ENCODE data around the gene SLC9C2. TPM values are rescaled to one million over a fixed set of nuclear protein-coding genes. Genes with fewer than 3 reads are reported as not detected.
"Not testable (repeated sequence)": the region's sequence is repeated elsewhere in the genome, so short reads cannot be mapped to it uniquely, and the experiment has no call there.

Gene SLC9C2
- total and polyA plus RNA-seq, 9 donors = 0.07 to 5.3 (median 0.65) TPM

- no peak for DNase-seq
- WGBS, 3 donors = 93 to 97% (median 93%) methylated on average over 2 of the region's 2 CpGs
- intact Hi-C loops (cut with DNase I) = no loop called here
- H3K4me1 ChIP-seq (ENCODE audit: insufficient read depth) = no peaks in the 10 kb centered on the region
- TF ChIP-seq EP300 (IDR thresholded peaks at IDR 0.05) = no peak
- no peak for TF ChIP-seq POLR2A (IDR thresholded peaks at IDR 0.05)
- TF ChIP-seq CTCF (IDR thresholded peaks at IDR 0.05) = no peak
- no peaks in the 10 kb centered on the region for H3K9me3 ChIP-seq
- no peak overlapping the region for H3K27ac ChIP-seq
- no peaks in the 10 kb centered on the region for H3K36me3 ChIP-seq
- H3K4me3 ChIP-seq = no peak overlapping the region
- no peaks in the 10 kb centered on the region for H3K27me3 ChIP-seq
Observed at GRCh38 chr1:173496757-173497320, 106.0 kb downstream of the SLC9C2 start.

GRCh38 chr1:173495609-173496267 lies 107.1 kb downstream of the SLC9C2 start:
- Histone ChIP-seq H3K4me3 (no peak overlapping the region), H3K27me3 (no peaks in the 10 kb centered on the region), H3K27ac (no peak overlapping the region), H3K4me1 (ENCODE audit: insufficient read depth) (no peaks in the 10 kb centered on the region), H3K36me3 (no peaks in the 10 kb centered on the region), H3K9me3 (no peaks in the 10 kb centered on the region)
- 87 to 91% (median 88%) methylated on average over 8 of the region's 8 CpGs for WGBS, 3 donors
- no peak for DNase-seq
- no peak for TF ChIP-seq CTCF (IDR thresholded peaks at IDR 0.05)
- TF ChIP-seq POLR2A (IDR thresholded peaks at IDR 0.05) = no peak
- no peak for TF ChIP-seq EP300 (IDR thresholded peaks at IDR 0.05)
- intact Hi-C loops (cut with DNase I) = no loop called here

- intact Hi-C loops (cut with DNase I); H3K9me3 ChIP-seq; H3K27ac ChIP-seq; DNase-seq; H3K4me3 ChIP-seq; H3K36me3 ChIP-seq; H3K27me3 ChIP-seq; H3K4me1 ChIP-seq (ENCODE audit: insufficient read depth): not testable (repeated sequence)
- 91 to 94% (median 92%) methylated on average over 8 of the region's 8 CpGs for WGBS, 3 donors
Observed at GRCh38 chr1:173493125-173493524, 109.7 kb downstream of the SLC9C2 start.

GRCh38 chr1:173491508-173491907 lies 111.4 kb downstream of the SLC9C2 start:
- TF ChIP-seq POLR2A (IDR thresholded peaks at IDR 0.05) (no peak), CTCF (IDR thresholded peaks at IDR 0.05) (no peak), EP300 (IDR thresholded peaks at IDR 0.05) (no peak)
- H3K9me3 ChIP-seq = no peaks in the 10 kb centered on the region
- no peak overlapping the region for H3K4me3 ChIP-seq
- H3K36me3 ChIP-seq = no peaks in the 10 kb centered on the region
- H3K4me1 ChIP-seq (ENCODE audit: insufficient read depth) = no peaks in the 10 kb centered on the region
- no peaks in the 10 kb centered on the region for H3K27me3 ChIP-seq
- 92 to 97% (median 95%) methylated on average over 2 of the region's 2 CpGs for WGBS, 3 donors
- intact Hi-C loops (cut with DNase I) = no loop called here
- DNase-seq = no peak
- H3K27ac ChIP-seq = no peak overlapping the region

GRCh38 chr1:173489929-173490328 lies 112.9 kb downstream of the SLC9C2 start:
- Histone ChIP-seq H3K4me3 (no peak overlapping the region), H3K4me1 (ENCODE audit: insufficient read depth) (no peaks in the 10 kb centered on the region), H3K27me3 (no peaks in the 10 kb centered on the region), H3K9me3 (no peaks in the 10 kb centered on the region), H3K27ac (no peak overlapping the region), H3K36me3 (no peaks in the 10 kb centered on the region)
- WGBS, 3 donors = 90 to 97% (median 92%) methylated on average over 3 of the region's 3 CpGs
- DNase-seq = no peak
- intact Hi-C loops (cut with DNase I) = no loop called here
- no peak for TF ChIP-seq POLR2A (IDR thresholded peaks at IDR 0.05)
- no peak for TF ChIP-seq CTCF (IDR thresholded peaks at IDR 0.05)
- TF ChIP-seq EP300 (IDR thresholded peaks at IDR 0.05) = no peak
